Measurements from ENCODE around the gene SRSF5.

Gene SRSF5

DNA sequence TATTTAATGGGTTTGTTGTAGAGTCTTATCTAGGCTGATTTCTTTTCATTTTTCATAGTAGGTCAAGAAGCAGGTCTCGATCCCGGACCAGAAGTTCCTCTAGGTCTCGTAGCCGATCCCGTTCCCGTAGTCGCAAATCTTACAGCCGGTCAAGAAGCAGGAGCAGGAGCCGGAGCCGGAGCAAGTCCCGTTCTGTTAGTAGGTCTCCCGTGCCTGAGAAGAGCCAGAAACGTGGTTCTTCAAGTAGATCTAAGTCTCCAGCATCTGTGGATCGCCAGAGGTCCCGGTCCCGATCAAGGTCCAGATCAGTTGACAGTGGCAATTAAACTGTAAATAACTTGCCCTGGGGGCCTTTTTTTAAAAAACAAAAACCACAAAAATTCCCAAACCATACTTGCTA lies 4.2 kb downstream of the SRSF5 start:
- DNase-seq (ENCODE audit: low read depth) = no peak

DNA sequence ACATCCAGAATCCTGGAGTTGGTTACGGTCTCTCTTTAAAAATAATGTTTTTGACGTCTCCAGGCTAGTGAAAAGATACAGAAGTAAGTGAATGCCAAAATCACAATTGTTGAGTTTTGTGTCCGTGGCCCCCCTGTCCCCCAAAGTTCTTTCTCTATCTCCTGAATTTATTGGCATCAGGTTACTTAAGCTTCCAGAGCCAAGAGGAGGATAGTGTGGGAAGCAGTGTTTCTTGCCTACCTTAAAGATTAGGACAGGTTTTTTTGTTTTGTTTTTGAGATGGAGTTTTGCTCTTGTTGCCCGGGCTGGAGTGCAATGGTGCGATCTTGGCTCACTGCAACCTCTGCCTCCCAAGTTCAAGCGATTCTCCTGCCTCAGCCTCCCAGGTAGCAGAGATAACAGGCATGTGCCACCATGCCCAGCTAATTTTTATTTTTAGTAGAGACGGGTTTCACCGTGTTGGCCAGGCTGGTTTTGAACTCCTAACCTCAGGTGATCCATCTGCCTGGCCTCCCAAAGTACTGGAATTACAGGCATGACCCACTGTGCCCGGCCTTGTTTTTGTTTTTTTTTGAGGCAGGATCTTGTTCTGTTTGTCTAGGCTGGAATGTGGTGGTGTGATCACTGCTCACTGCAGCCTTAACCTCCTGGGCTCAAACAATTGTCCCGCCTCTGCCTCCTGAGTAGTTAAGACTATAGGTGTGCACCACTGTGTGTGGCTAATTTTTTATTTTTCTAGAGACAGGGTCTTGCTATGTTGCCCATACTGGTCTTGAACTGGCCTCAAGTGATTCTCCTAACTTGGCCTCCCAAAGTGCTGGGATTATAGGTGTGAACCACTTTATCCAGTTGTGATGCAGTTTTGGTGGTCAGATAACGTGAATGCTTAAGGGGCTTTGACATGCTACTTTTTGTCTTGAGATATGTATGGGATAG lies 5.4 kb downstream of the SRSF5 start:
- no peak for DNase-seq (ENCODE audit: low read depth)

DNA sequence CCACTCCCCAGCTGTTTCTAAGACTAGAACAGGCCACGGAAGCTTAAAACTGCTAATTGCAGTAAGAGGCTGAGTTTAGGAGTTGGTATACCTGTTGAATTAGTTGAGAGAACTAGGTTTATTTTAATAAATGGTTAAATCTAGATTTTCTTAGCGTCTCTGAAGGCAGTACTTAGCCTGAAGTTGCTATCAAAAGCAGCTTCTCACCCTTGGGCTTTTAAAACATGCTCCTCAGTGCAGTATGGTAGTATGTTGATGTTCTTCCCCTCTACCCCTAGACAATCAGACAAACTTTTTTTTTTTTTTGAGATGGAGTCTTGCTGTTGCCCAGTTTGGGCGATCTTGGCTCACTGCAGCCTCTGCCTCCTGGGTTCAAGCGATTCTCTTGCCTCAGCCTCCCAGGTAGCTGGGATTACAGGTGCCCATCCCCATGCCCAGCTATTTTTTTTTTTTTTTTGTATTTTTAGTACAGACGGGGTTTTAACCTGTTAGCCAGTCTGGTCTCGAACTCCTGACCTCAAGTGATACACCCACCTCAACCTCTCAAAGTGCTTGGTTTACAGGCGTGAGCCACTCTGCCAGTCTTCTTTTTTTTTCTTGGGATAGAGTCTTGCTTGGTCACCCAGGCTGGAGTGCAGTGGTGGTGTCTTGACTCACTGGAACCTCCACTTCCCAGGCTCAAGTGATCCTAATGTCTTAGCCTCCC lies 6.8 kb downstream of the SRSF5 start:
- no peak for DNase-seq (ENCODE audit: low read depth)

DNA sequence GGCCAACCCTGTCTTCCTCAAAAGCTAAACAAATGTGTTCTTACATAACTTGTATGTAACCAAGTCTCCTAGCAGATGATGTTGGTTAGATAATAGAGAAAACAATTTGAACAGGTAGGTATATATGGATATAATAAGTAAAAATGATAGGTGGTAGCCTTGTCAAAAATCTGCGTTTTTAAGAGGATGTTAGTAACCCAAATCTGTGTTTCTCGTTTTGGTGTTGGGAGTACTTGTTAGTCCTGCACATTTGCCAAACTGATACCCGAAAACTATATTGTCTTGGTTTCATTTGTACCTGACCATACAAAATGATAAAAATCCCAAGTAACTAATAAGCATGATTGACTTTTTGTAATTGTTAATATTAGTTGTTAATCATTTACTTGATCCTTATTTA lies 8.1 kb downstream of the SRSF5 start:
- DNase-seq (ENCODE audit: low read depth) = no peak

DNA sequence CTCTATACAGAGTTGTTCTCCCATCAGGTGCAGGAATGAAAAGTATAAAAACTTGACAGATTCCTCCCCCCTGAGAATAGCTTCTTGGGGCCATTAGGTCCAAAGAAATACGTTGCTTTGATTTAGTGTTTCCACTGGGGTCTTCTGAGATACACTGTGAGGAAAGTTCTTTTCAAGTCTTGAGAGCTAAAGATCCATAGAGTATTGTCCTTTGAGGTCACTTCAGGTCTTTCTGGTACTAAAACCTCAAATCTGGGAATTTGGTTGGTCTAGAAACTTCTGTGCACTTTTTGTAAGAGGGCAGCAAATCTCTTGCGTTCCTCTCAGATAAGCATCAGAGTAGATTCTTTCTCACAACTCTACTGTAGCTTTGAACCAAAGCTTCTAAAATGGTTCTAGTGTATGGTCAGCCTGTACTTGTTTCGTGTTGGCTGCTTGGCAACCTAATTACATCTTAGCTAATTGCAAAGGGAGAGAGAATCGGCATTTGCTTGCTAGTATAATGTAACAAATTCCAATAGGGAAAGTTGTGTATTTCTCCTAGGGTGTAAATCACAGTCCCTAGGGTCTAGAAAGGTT lies 10.0 kb downstream of the SRSF5 start:
- no peak for DNase-seq (ENCODE audit: low read depth)

GRCh38 chr14:69779088-69779487 lies 12.1 kb downstream of the SRSF5 start:
- DNase-seq (ENCODE audit: low read depth) = no peak

DNA sequence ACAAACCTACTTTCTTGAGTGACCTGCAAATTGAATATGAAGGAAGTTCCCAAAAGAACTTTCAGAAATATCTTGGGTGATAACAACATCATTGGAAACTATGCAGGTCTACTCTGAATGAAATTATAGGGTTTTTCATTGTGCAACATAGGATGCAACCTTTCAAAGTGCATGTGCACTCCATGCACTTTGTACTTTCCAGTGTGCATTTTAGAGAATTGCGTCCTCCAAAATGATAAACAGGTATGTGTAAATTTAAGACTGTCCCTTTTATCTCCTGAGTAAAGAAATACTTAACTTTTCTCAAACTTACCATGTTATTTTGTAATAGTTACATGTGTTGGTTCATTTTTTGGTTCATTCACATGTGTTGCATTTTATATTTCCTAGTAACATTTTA lies 13.2 kb downstream of the SRSF5 start:
- no peak for DNase-seq (ENCODE audit: low read depth)

GRCh38 chr14:69780952-69781351 lies 14.0 kb downstream of the SRSF5 start:
- DNase-seq (ENCODE audit: low read depth) = no peak

DNA sequence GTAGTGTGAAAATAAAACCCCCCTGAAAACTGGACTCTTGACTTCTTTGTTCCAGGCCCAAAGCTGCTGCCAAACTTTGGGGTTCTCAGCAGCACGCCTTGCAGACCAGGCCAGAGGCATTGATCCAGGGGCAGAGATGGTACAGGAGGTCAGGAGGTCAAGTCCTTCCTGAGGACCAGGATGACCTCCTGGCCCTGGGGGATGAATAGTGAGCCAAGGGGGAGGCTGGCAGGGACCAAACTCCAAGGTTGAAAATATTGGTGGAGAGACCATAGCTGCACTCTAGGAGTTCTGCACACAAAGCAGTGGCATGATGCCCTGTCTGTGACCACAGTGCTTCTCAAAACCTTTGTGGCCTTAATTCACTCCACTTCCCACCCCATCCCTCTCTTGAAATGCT lies 18.0 kb downstream of the SRSF5 start:
- DNase-seq (ENCODE audit: low read depth) = no peak

DNA sequence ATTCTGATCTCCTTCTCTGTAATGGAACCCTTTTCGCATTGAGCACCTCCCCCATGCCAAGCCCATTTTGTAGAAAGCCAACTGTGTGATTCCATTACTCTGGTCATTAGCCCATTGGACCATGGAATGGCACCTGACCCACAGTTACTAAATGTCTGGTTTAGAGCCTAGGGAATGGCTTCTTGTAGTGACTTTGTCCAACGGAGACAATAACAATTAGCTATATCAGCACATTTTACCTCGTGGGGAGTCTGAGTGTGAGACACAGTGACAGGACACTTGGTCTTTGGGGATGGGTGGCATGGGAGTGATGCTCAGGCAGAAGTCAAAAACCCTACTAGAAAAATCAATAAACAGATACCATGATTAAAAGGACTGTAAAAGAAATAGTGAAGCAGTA lies 19.7 kb downstream of the SRSF5 start:
- no peak for DNase-seq (ENCODE audit: low read depth)

DNA sequence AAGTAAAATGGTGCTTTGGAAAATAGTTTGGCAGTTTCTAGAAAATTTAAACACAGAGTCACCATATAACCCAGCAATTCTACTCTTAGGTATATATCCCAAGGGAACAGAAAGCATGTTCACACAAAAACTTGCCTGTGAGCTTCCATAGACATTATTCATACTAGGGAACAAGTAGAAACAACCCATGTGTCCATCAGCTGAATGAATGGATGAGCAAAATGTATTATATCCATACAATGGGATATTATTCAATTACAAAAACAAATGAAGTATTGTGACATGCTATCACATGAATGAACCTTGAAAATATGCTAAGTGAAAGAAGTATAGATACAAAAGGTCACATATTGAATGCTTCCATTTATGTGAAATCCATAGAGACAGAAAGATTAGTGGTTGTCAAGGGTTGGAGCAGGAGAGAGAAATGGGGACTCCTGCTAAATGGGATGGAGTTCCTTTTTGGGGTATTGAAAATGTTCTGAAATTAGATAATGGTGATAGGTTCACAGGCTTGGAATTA lies 22.2 kb downstream of the SRSF5 start:
- no peak for DNase-seq (ENCODE audit: low read depth)

GRCh38 chr14:69792887-69793421 lies 26.0 kb downstream of the SRSF5 start:
- DNase-seq (ENCODE audit: low read depth) = no peak

DNA sequence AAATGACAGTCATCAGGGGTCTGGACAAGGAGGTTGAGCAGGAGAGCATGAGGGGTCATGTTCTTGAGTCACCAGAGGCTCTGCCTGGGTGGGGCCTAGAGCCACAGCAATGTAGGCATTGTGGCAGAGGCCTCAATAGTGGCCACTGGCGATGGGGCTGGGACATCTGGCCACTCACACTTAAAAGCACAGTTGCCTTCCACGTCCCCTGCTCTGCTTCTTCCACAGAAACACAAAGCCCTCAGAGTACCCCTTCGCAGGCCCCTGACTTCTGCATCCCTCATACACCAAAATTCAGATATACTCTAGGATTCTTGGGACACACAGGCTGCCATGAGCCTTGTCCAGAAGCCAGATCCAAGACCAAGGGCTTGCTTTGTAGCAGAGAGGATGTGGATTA lies 27.8 kb downstream of the SRSF5 start:
- no peak for DNase-seq (ENCODE audit: low read depth)

DNA sequence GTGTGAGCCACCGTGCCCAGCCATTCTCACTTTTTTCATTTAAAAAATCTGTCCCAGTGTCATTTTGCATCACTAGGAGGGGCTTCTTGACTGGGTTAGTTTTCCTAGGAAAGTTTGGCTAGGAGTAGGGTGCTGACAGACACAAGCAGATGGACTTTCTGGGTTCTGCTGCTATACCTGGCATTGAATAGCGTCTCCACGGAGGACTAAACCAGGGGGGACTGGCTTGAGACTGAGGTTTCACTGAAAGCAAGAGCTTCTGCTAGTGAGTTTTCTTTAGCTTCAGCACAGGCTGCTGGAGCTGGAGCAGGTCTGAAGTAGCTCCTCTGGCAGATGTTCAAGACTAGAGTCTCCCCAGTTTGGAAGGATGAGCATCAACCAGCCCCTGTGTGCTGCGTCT lies 28.7 kb downstream of the SRSF5 start:
- DNase-seq (ENCODE audit: low read depth) = no peak

DNA sequence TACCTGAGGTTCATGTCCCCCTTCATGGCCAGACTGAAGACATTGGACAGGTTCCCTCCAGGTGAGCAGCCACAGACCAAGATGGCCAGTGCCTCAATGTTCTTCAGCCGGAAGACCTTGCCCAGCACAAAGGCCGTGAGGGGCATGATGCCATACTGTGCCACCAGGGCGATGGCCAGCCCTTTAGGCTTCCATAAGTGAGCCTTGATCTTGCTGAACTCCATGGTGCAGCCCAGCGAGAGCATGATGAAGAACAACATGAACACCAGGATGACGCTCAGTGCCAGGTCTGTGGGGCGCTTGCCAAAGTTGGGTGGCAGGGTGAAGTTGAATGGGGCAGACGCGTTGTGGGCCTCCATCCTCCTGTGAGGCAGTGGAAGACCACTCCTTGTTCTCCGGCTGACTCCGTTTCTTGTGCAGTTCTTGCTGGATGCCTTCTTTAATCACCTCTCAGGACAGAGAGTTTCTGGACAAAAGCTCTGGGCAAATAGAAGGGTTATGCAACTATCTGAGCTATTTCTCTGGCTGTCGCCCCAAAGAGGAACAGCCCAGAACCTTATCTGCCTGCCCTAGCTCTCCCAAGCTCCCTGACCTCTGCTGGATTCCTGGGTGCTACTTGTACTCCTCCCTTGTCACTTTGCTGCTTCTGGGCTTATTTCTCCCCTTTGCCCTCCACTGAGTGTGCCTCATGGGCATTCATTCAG lies 30.0 kb downstream of the SRSF5 start, which contains the start of gene SLC10A1:
Gene SLC10A1 (minus strand): TSS at position 445 of the 704 bp plus-strand sequence. CDS start 86 bp downstream, at position 359.
- DNase-seq (ENCODE audit: low read depth) = no peak

DNA sequence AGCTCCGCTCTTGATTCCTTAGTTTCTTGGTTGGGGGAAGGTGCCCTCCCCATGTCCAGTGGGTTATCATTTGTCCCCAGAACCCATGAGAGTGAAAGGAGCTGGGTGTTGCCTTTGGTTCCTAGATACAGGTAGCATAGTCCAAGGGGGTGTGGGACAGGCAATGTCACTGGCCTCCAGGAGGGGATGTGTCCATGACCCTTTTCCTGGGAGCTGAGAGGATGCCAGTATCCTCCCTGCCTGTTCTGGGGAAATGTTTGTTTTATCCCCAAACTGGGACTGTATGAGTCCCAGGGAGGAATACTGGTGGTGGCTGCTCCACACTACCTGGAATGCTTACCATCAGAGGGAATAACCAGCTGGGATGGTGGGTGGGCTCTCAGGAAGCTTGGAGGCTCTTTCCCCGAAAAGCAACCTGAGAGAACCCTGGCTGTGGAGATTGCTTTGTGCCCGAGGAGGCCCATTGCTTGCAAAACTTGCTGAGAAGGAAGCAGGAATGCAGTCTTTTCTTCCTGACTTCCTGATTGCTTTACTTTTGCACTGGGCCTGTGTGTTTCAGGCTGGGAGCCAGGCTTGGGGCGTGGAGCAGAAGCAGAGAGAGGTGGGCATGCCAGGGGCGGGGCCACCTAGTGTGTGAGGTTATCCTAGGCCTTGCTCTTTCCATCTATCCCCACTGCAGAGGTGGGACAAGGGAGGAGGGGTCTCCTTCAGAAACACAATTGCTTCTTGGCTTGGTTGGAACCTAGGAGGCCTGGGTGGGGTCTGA lies 30.8 kb downstream of the SRSF5 start:
- no peak for DNase-seq (ENCODE audit: low read depth)

- DNase-seq (ENCODE audit: low read depth) = no peak
These were observed 31.4 kb downstream of the SRSF5 start for GRCh38 chr14:69798339-69798735.

- DNase-seq (ENCODE audit: low read depth) = no peak
These were observed 36.8 kb downstream of the SRSF5 start for GRCh38 chr14:69803753-69804152.

- no peak for DNase-seq (ENCODE audit: low read depth)
These were observed 38.0 kb downstream of the SRSF5 start for GRCh38 chr14:69804902-69805301.

GRCh38 chr14:69807192-69807591 lies 40.2 kb downstream of the SRSF5 start:
- no peak for DNase-seq (ENCODE audit: low read depth)
